A673 (cell line): ENCODE measurements around the gene BCL2. TPM values are rescaled to one million over a fixed set of nuclear protein-coding genes. Genes with fewer than 3 reads are reported as not detected.

Source experiments
- BruUV-seq: library from RNA; stranded (reverse); fragments of 400-500 nt; replicated peaks from 2 replicates; lab custom pipeline; 2021; lab: Mats Ljungman, UMichigan
- CTCF ChIA-PET: fragments of 300-600 bp; sonication (Branson Sonifier 250); formaldehyde crosslinking; loops from one replicate; lab custom pipeline; 2022; ENCODE audit warnings: antibody characterized with exemption; lab: Charles Lee
- POLR2A ChIA-PET: fragments of 300-600 bp; sonication (Branson Sonifier 250); formaldehyde crosslinking; loops from one replicate; lab custom pipeline; 2022; ENCODE audit warnings: antibody characterized with exemption; ENCODE audit not compliant: low non-redundant PET; lab: Charles Lee
- DNase-seq: peaks from one replicate; pipeline ENCODE4 v3.0.0-alpha.2; 2015; ENCODE audit warnings: low spot score
- H3K27ac ChIP-seq: fragments of 200-600 bp; sonication (generic); 2 replicates; pipeline ENCODE4 v1.5.1; 2016; ENCODE audit warnings: mixed run types, low read depth, mild to moderate bottlenecking, mixed read lengths, antibody characterized with exemption, low read length; ENCODE audit not compliant: poor library complexity, severe bottlenecking
- H3K27me3 ChIP-seq: fragments of 200-600 bp; sonication (generic); replicated peaks from 2 replicates; pipeline ENCODE4 v1.6.1; 2017; ENCODE audit warnings: mixed run types, low read depth, mild to moderate bottlenecking, mixed read lengths, antibody characterized with exemption, low read length; ENCODE audit not compliant: insufficient read depth, poor library complexity
- H3K36me3 ChIP-seq: fragments of 200-600 bp; sonication (generic); 2 replicates; pipeline ENCODE4 v1.6.1; 2016; ENCODE audit warnings: mixed run types, mild to moderate bottlenecking, mixed read lengths, antibody characterized with exemption, low read length; ENCODE audit not compliant: insufficient read depth, poor library complexity, severe bottlenecking
- H3K4me1 ChIP-seq: fragments of 200-600 bp; sonication (generic); 2 replicates; pipeline ENCODE4 v1.6.1; 2017; ENCODE audit warnings: mixed run types, mild to moderate bottlenecking, mixed read lengths, antibody characterized with exemption, low read length; ENCODE audit not compliant: insufficient read depth, poor library complexity, severe bottlenecking
- H3K4me3 ChIP-seq: fragments of 200-600 bp; sonication (generic); 2 replicates; pipeline ENCODE4 v1.5.1; 2016; ENCODE audit warnings: low read depth, mixed run types, mild to moderate bottlenecking, mixed read lengths, low read length; ENCODE audit not compliant: poor library complexity, severe bottlenecking
- H3K9me3 ChIP-seq: fragments of 200-600 bp; sonication (generic); 2 replicates; pipeline ENCODE4 v1.6.1; 2016; ENCODE audit warnings: mixed run types, low read depth, mild to moderate bottlenecking, mixed read lengths, antibody characterized with exemption, low read length; ENCODE audit not compliant: poor library complexity, severe bottlenecking
- EZH2 ChIP-seq: fragments of 200-600 bp; sonication (generic); IDR thresholded peaks from 2 replicates; pipeline ENCODE4 v1.6.1; 2017; ENCODE audit warnings: borderline replicate concordance, low read depth, mild to moderate bottlenecking, mixed read lengths, antibody characterized with exemption, low read length; ENCODE audit not compliant: poor library complexity, severe bottlenecking
- intact Hi-C: fragments of 100-400 bp; cut with micrococcal nuclease; formaldehyde crosslinking; loops from one replicate; pipeline ENCODE4 v1.10.0; 2022; ENCODE audit not compliant: unreplicated experiment
- total RNA-seq: library from RNA; stranded (reverse); gene quantifications from 2 replicates; pipeline ENCODE4 v1.2.3, GENCODE V29; 2021
- TF ChIP-seq, protein P1 (sequence below): fragments of 300-800, 200-600 bp; sonication (generic); conservative IDR thresholded peaks from 2 replicates; pipeline ENCODE4 v1.5.1; 2017; ENCODE audit warnings: low read depth, mild to moderate bottlenecking, antibody characterized with exemption, low read length, moderate library complexity, mixed read lengths

BCL2 gene
- total RNA-seq, 1 experiment from 2014 or later: 24.9 TPM

DNA sequence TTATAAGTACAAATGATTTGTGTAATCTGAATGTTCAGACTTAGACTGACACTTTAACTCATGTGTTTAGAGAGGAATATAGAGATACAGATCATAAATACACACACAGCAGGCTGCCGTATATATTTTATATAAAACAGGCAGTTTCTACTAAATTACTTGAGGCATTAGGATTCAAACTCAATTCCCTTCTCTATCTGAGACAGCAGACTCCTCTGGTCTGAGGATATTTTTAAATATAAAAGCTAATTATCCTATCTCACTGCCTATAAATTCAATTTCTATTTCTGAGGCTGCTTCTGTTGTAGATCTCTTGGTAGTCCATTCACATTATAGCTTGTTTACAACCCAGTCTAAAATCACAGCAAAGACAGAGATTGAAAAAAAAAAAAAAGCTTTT is 46.9 kb downstream of the BCL2 start:
- H3K27me3 ChIP-seq: no peaks in the 10 kb centered on the region
- H3K4me3 ChIP-seq: no peak overlapping the region
- POLR2A ChIA-PET: no interaction called here

DNA sequence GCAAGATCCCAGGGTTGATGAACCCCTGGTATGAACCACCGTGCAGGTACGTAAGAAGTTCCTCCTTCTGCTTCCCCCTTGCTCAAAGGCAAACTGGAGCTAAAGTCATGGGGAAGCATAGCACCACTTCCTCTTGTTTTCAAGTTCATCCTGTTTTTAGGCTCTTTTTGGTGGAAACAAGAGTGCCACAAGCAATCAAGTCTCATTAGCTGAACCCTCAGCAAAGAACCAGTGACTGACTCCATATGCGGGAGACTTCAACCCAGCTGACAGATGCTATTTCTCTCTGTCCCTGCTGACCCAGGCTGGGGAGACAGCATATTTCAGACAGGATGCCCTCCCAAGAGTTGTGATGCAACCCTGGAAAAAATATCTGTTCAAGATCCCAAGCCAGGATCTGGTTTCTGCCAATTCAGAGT is 47.7 kb downstream of the BCL2 start:
- intact Hi-C loops: no loop called here

More for the DNA sequence above, 46.9 kb downstream of the BCL2 start:
- TF ChIP-seq, protein P1, sequence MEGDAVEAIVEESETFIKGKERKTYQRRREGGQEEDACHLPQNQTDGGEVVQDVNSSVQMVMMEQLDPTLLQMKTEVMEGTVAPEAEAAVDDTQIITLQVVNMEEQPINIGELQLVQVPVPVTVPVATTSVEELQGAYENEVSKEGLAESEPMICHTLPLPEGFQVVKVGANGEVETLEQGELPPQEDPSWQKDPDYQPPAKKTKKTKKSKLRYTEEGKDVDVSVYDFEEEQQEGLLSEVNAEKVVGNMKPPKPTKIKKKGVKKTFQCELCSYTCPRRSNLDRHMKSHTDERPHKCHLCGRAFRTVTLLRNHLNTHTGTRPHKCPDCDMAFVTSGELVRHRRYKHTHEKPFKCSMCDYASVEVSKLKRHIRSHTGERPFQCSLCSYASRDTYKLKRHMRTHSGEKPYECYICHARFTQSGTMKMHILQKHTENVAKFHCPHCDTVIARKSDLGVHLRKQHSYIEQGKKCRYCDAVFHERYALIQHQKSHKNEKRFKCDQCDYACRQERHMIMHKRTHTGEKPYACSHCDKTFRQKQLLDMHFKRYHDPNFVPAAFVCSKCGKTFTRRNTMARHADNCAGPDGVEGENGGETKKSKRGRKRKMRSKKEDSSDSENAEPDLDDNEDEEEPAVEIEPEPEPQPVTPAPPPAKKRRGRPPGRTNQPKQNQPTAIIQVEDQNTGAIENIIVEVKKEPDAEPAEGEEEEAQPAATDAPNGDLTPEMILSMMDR: no peak
- no peak for TF ChIP-seq EZH2
- no peak overlapping the region for H3K27ac ChIP-seq
- no peak for DNase-seq
- no peaks in the 10 kb centered on the region for H3K9me3 ChIP-seq
- H3K36me3 ChIP-seq: no peaks in the 10 kb centered on the region
- intact Hi-C loops: no loop called here
- no TSS peak for BruUV-seq
- H3K4me1 ChIP-seq: peaks cover 14% of the 10 kb centered on the region
- CTCF ChIA-PET: no interaction called here

DNA sequence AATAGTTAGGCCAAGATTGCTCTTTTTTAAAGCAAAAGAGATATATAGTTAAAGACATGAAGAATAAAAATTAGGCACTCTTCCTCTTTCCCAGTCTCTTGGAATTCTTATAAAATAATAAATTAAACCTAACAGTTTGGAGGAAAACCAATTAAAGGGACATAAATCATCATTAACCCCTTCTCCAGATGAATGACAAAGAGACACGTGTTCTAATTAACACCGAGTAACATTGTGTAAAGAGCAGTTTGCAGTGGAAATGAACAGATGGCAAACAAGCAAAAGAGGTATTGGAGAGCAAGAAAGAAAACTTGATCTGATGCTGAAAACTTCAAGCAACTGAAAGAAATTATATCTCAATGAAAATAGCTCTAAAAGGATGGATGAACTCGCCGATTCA is 48.4 kb downstream of the BCL2 start:
- ChIA-PET CTCF (no interaction called here), POLR2A (no interaction called here)
- Histone ChIP-seq H3K36me3 (no peaks in the 10 kb centered on the region), H3K4me3 (no peak overlapping the region), H3K27me3 (no peaks in the 10 kb centered on the region), H3K9me3 (no peaks in the 10 kb centered on the region), H3K4me1 (peaks cover 14% of the 10 kb centered on the region), H3K27ac (no peak overlapping the region)
- BruUV-seq: no TSS peak
- intact Hi-C loops: no loop called here
- DNase-seq: no peak
- TF ChIP-seq EZH2: no peak
- TF ChIP-seq, protein P1: no peak

More for the DNA sequence above, 47.7 kb downstream of the BCL2 start:
- Histone ChIP-seq H3K36me3 (no peaks in the 10 kb centered on the region), H3K4me3 (no peak overlapping the region), H3K4me1 (peaks cover 14% of the 10 kb centered on the region), H3K27me3 (no peaks in the 10 kb centered on the region), H3K27ac (no peak overlapping the region), H3K9me3 (no peaks in the 10 kb centered on the region)
- BruUV-seq: no TSS peak
- TF ChIP-seq EZH2: no peak
- TF ChIP-seq, protein P1: no peak
- ChIA-PET CTCF (no interaction called here), POLR2A (no interaction called here)
- DNase-seq: no peak
